GM12878 (cell line): Measurements from ENCODE around the gene CFAP107. TPM values are rescaled to one million over a fixed set of nuclear protein-coding genes. Genes with fewer than 3 reads are reported as not detected.

ENCODE experiments used
- ATAC-seq: fragments of 200-7000 bp; cut with Tn5 transposase; 3 replicates; pipeline ENCODE4 v1.9.1; 2020; ENCODE audit warnings: mild to moderate bottlenecking, moderate library complexity
- BruUV-seq: library from RNA; stranded (reverse); fragments of 400-500 nt; replicated peaks from 2 replicates; lab custom pipeline; 2021; lab: Mats Ljungman, UMichigan
- CTCF ChIA-PET: fragments of 300-600 bp; sonication (Branson Sonifier 250); formaldehyde crosslinking; extraction: SDS; loops from one replicate; lab custom pipeline; 2021; ENCODE audit warnings: inconsistent platforms; lab: Yijun Ruan, JAX
- POLR2A ChIA-PET: fragments of 350-600 bp; formaldehyde crosslinking; extraction: SDS; loops from one replicate; lab custom pipeline; 2021; ENCODE audit warnings: inconsistent platforms; lab: Charles Lee
- RAD21 ChIA-PET: fragments of 300-600 bp; sonication (Branson Sonifier 250); formaldehyde crosslinking; loops from one replicate; lab custom pipeline; 2023; ENCODE audit warnings: antibody characterized with exemption; ENCODE audit not compliant: unreplicated experiment; lab: Charles Lee
- SMC1A ChIA-PET: fragments of 300-600 bp; sonication (Branson Sonifier 250); formaldehyde crosslinking; loops from one replicate; lab custom pipeline; 2023; ENCODE audit not compliant: unreplicated experiment, uncharacterized antibody; lab: Charles Lee
- DNase-seq: peaks from one replicate; pipeline ENCODE4 v3.0.0-alpha.2; 2011; ENCODE audit warnings: low read depth, low spot score
- FAIRE-seq: peaks from 3 replicates; lab custom pipeline; 2011; peaks lifted over from hg19 to GRCh38; lab: Jason Lieb, UNC
- H2AFZ ChIP-seq: 2 replicates; pipeline ENCODE4 v1.6.0; 2011; ENCODE audit warnings: low read depth, low read length, control low read depth; ENCODE audit not compliant: control insufficient read depth
- H3K27ac ChIP-seq: 2 replicates; pipeline ENCODE4 v1.5.1; 2011; ENCODE audit warnings: control low read depth; ENCODE audit not compliant: control insufficient read depth, insufficient read depth
- H3K27me3 ChIP-seq, 2 experiments: replicated peaks in 1 of 2; 2 replicates each; pipeline versions ENCODE4 v1.6.0 to v1.6.1; 2011; ENCODE audit warnings: low read length in 1 of 2; ENCODE audit not compliant: control insufficient read depth in 2 of 2, insufficient read depth in 2 of 2
- H3K36me3 ChIP-seq, 2 experiments: 2 replicates each; pipeline ENCODE4 v1.5.1; 2011; ENCODE audit warnings: low read length in 1 of 2; ENCODE audit not compliant: control insufficient read depth in 2 of 2, insufficient read depth in 2 of 2
- H3K4me1 ChIP-seq: 2 replicates; pipeline ENCODE4 v1.6.1; 2011; ENCODE audit warnings: mild to moderate bottlenecking, low read length, moderate library complexity, mixed read lengths; ENCODE audit not compliant: control insufficient read depth, insufficient read depth
- H3K4me2 ChIP-seq: 2 replicates; pipeline ENCODE4 v1.6.0; 2011; ENCODE audit warnings: control low read depth; ENCODE audit not compliant: control insufficient read depth, insufficient read depth
- H3K4me3 ChIP-seq: fragments of 200-600 bp; sonication (generic); 2 replicates; pipeline ENCODE4 v1.5.1; 2016
- H3K79me2 ChIP-seq: 2 replicates; pipeline ENCODE4 v1.6.0; 2011; ENCODE audit warnings: low read length; ENCODE audit not compliant: control insufficient read depth, insufficient read depth
- H3K9ac ChIP-seq: 2 replicates; pipeline ENCODE4 v1.8.0; 2011; ENCODE audit warnings: low read length, control low read depth, mixed read lengths; ENCODE audit not compliant: control insufficient read depth, insufficient read depth
- H3K9me3 ChIP-seq: replicated peaks from 3 replicates; pipeline ENCODE4 v1.5.1; 2011; ENCODE audit warnings: mild to moderate bottlenecking, low read length; ENCODE audit not compliant: control insufficient read depth, insufficient read depth
- H4K20me1 ChIP-seq: 2 replicates; pipeline ENCODE4 v1.6.0; 2011; ENCODE audit not compliant: control insufficient read depth, insufficient read depth
- ATF7 ChIP-seq: fragments of 450-650 bp; IDR thresholded peaks from 2 replicates; pipeline ENCODE4 v1.6.1; 2016; ENCODE audit warnings: low read depth, mild to moderate bottlenecking
- CBFB ChIP-seq: IDR thresholded peaks from 2 replicates; pipeline ENCODE4 v1.6.1; 2016; ENCODE audit warnings: antibody characterized with exemption, low read depth
- CHD4 ChIP-seq: fragments of 200-600 bp; sonication (generic); IDR thresholded peaks from 2 replicates; pipeline ENCODE4 v1.6.1; 2016; ENCODE audit warnings: mild to moderate bottlenecking
- CREM ChIP-seq: IDR thresholded peaks from 2 replicates; pipeline ENCODE4 v1.6.1; 2014; ENCODE audit warnings: antibody characterized with exemption, low read depth
- MYB ChIP-seq: fragments of 150-350 bp; IDR thresholded peaks from 2 replicates; pipeline ENCODE4 v1.6.1; 2014; ENCODE audit warnings: mild to moderate bottlenecking, low read depth, low read length, borderline replicate concordance
- NRF1 ChIP-seq: conservative IDR thresholded peaks from 2 replicates; pipeline ENCODE4 v1.6.1; 2011; ENCODE audit warnings: mild to moderate bottlenecking, low read depth, low read length, improper control_type of control experiment
- SP1 ChIP-seq: IDR thresholded peaks from one replicate; pipeline ENCODE4 v1.6.1; 2011; ENCODE audit warnings: low read depth, low read length
- ZNF207 ChIP-seq: fragments of 450-650 bp; IDR thresholded peaks from 2 replicates; pipeline ENCODE4 v1.6.1; 2014; ENCODE audit warnings: antibody characterized with exemption, mild to moderate bottlenecking, borderline replicate concordance
- ZNF622 ChIP-seq: fragments of 450-650 bp; IDR thresholded peaks from 2 replicates; pipeline ENCODE4 v1.6.1; 2017; ENCODE audit warnings: mild to moderate bottlenecking, inconsistent platforms
- ZZZ3 ChIP-seq: IDR thresholded peaks from 2 replicates; pipeline ENCODE4 v1.6.1; 2011; ENCODE audit warnings: low read depth; ENCODE audit not compliant: control insufficient read depth, insufficient read length
- WGBS: methylation state at CpG from one replicate; pipeline ENCODE4 v1.1.6; 2016; ENCODE audit warnings: low lambda C conversion rate; ENCODE audit not compliant: insufficient replicate concordance, insufficient coverage; ENCODE audit errors: missing lambda C conversion rate; 5-methylcytosine and 5-hydroxymethylcytosine counted together
- in situ Hi-C: fragments of 300-500 bp; cut with MboI; formaldehyde crosslinking; loops from 9 replicates; pipeline ENCODE4 v1.14.3; 2018; ENCODE audit warnings: mixed read lengths
- intact Hi-C: fragments of 100-400 bp; cut with micrococcal nuclease; formaldehyde crosslinking; loops from one replicate; pipeline ENCODE4 v1.14.2; 2022; ENCODE audit not compliant: unreplicated experiment
- polyA plus RNA-seq, 11 experiments: library from polyadenylated mRNA; depleted of rRNA in 4 of 11; unstranded in 6 of 11; stranded (reverse) in 5 of 11; fragments of >200 nt; fragmentation: Nextera tagmentation in 4 of 11; fragmentation: Illumina TruSeq in 1 of 11; extraction: Ambion mirVana in 4 of 11; extraction: Trizol in 1 of 11; gene quantifications; 1 replicate in 1 of 11; 2 replicates in 10 of 11; pipeline versions ENCODE4 v1.2.1 to v1.2.3, GENCODE V29; 2011 to 2016; ENCODE audit warnings: inconsistent platforms in 2 of 11, missing spikeins in 2 of 11, low read depth in 1 of 11
- total RNA-seq, 4 experiments: library from RNA; depleted of rRNA in 3 of 4; stranded (reverse); fragments of >200 nt in 3 of 4; fragmentation: Illumina TruSeq in 1 of 4; extraction: Trizol in 1 of 4; gene quantifications; 2 replicates each; pipeline versions ENCODE4 v1.2.1 to v1.2.3, GENCODE V29; 2013 to 2021
- TF ChIP-seq, protein P1 (sequence below): fragments of 450-650 bp; formaldehyde crosslinking; IDR thresholded peaks from 2 replicates; pipeline ENCODE4 v1.4.0; 2022; ENCODE audit warnings: mild to moderate bottlenecking, moderate library complexity
- TF ChIP-seq, protein P2 (sequence below): fragments of 450-650 bp; IDR thresholded peaks from 2 replicates; pipeline ENCODE4 v1.6.1; 2017; ENCODE audit warnings: mild to moderate bottlenecking, moderate library complexity
- TF ChIP-seq, protein P3 (sequence below): IDR thresholded peaks from 2 replicates; pipeline ENCODE4 v1.6.1; 2012; ENCODE audit warnings: mild to moderate bottlenecking, low read depth, low read length
- TF ChIP-seq, protein P4 (sequence below): IDR thresholded peaks from 2 replicates; pipeline ENCODE4 v1.6.1; 2012; ENCODE audit warnings: low read length, inconsistent platforms

CFAP107 gene
- total and polyA plus RNA-seq, 10 of the 15 experiments (the other 5 are each of a cell fraction or from before 2014, with no cell fraction given) = not detected

DNA sequence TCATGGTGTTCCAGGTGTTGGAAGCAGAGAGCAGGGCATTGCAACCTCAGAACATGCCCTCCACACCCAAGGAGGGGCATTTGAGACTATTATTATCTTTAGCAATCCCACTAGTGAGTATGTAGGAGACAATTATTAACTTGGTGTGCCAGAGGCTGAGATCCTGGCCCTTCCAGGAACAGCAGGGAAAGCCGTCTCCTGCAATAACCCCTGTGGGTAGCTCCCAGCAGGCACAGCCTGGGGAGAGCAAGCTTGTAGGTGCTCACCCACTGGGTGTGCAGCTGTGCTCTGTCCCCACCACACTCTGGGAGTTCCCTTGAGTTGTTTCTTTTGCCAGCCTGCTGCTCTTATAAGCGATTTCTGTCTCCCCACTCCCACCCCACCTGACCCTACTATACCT, 10.3 kb downstream of the CFAP107 start:
- WGBS = 0% methylated on average over 2 of the region's 2 CpGs
- Histone ChIP-seq H3K4me2 (no peak overlapping the region), H3K79me2 (no peaks in the 10 kb centered on the region), H3K9ac (no peak overlapping the region), H3K4me3 (no peak overlapping the region), H3K36me3 (no peaks in the 10 kb centered on the region), H3K27ac (no peak overlapping the region), H2AFZ (no peak overlapping the region), H4K20me1 (no peaks in the 10 kb centered on the region), H3K4me1 (no peaks in the 10 kb centered on the region), H3K9me3 (no peaks in the 10 kb centered on the region), H3K27me3 (peaks cover 1 to 3% of the 10 kb centered on the region in 2 experiments; a peak in 3 of 4 replicates)
- DNase-seq (no peak), ATAC-seq (no peak), FAIRE-seq (no peak)
- no TSS peak for BruUV-seq
- in situ Hi-C loops (no loop called here), intact Hi-C loops (no loop called here)
- ChIA-PET SMC1A (no interaction called here), RAD21 (no interaction called here), POLR2A (no interaction called here), CTCF (no interaction called here)
- TF ChIP-seq, protein P1, sequence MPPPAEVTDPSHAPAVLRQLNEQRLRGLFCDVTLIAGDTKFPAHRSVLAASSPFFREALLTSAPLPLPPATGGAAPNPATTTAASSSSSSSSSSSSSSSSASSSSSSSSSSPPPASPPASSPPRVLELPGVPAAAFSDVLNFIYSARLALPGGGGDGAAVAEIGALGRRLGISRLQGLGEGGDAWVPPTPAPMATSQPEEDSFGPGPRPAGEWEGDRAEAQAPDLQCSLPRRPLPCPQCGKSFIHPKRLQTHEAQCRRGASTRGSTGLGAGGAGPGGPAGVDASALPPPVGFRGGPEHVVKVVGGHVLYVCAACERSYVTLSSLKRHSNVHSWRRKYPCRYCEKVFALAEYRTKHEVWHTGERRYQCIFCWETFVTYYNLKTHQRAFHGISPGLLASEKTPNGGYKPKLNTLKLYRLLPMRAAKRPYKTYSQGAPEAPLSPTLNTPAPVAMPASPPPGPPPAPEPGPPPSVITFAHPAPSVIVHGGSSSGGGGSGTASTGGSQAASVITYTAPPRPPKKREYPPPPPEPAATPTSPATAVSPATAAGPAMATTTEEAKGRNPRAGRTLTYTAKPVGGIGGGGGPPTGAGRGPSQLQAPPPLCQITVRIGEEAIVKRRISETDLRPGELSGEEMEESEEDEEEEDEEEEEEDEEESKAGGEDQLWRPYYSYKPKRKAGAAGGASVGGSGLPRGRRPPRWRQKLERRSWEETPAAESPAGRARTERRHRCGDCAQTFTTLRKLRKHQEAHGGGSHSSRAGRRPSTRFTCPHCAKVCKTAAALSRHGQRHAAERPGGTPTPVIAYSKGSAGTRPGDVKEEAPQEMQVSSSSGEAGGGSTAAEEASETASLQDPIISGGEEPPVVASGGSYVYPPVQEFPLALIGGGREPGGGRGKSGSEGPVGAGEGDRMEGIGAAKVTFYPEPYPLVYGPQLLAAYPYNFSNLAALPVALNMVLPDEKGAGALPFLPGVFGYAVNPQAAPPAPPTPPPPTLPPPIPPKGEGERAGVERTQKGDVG (CRISPR knock-in tag) = no peak
- TF ChIP-seq MYB (no peak), CBFB (no peak), ZNF622 (no peak), CREM (no peak), CHD4 (no peak), ZZZ3 (no peak), ATF7 (no peak), NRF1 (no peak), SP1 (no peak), ZNF207 (no peak)
- TF ChIP-seq, protein P2, sequence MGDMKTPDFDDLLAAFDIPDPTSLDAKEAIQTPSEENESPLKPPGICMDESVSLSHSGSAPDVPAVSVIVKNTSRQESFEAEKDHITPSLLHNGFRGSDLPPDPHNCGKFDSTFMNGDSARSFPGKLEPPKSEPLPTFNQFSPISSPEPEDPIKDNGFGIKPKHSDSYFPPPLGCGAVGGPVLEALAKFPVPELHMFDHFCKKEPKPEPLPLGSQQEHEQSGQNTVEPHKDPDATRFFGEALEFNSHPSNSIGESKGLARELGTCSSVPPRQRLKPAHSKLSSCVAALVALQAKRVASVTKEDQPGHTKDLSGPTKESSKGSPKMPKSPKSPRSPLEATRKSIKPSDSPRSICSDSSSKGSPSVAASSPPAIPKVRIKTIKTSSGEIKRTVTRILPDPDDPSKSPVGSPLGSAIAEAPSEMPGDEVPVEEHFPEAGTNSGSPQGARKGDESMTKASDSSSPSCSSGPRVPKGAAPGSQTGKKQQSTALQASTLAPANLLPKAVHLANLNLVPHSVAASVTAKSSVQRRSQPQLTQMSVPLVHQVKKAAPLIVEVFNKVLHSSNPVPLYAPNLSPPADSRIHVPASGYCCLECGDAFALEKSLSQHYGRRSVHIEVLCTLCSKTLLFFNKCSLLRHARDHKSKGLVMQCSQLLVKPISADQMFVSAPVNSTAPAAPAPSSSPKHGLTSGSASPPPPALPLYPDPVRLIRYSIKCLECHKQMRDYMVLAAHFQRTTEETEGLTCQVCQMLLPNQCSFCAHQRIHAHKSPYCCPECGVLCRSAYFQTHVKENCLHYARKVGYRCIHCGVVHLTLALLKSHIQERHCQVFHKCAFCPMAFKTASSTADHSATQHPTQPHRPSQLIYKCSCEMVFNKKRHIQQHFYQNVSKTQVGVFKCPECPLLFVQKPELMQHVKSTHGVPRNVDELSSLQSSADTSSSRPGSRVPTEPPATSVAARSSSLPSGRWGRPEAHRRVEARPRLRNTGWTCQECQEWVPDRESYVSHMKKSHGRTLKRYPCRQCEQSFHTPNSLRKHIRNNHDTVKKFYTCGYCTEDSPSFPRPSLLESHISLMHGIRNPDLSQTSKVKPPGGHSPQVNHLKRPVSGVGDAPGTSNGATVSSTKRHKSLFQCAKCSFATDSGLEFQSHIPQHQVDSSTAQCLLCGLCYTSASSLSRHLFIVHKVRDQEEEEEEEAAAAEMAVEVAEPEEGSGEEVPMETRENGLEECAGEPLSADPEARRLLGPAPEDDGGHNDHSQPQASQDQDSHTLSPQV = no peak
- TF ChIP-seq, protein P3, sequence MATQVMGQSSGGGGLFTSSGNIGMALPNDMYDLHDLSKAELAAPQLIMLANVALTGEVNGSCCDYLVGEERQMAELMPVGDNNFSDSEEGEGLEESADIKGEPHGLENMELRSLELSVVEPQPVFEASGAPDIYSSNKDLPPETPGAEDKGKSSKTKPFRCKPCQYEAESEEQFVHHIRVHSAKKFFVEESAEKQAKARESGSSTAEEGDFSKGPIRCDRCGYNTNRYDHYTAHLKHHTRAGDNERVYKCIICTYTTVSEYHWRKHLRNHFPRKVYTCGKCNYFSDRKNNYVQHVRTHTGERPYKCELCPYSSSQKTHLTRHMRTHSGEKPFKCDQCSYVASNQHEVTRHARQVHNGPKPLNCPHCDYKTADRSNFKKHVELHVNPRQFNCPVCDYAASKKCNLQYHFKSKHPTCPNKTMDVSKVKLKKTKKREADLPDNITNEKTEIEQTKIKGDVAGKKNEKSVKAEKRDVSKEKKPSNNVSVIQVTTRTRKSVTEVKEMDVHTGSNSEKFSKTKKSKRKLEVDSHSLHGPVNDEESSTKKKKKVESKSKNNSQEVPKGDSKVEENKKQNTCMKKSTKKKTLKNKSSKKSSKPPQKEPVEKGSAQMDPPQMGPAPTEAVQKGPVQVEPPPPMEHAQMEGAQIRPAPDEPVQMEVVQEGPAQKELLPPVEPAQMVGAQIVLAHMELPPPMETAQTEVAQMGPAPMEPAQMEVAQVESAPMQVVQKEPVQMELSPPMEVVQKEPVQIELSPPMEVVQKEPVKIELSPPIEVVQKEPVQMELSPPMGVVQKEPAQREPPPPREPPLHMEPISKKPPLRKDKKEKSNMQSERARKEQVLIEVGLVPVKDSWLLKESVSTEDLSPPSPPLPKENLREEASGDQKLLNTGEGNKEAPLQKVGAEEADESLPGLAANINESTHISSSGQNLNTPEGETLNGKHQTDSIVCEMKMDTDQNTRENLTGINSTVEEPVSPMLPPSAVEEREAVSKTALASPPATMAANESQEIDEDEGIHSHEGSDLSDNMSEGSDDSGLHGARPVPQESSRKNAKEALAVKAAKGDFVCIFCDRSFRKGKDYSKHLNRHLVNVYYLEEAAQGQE = no peak
- TF ChIP-seq, protein P4, sequence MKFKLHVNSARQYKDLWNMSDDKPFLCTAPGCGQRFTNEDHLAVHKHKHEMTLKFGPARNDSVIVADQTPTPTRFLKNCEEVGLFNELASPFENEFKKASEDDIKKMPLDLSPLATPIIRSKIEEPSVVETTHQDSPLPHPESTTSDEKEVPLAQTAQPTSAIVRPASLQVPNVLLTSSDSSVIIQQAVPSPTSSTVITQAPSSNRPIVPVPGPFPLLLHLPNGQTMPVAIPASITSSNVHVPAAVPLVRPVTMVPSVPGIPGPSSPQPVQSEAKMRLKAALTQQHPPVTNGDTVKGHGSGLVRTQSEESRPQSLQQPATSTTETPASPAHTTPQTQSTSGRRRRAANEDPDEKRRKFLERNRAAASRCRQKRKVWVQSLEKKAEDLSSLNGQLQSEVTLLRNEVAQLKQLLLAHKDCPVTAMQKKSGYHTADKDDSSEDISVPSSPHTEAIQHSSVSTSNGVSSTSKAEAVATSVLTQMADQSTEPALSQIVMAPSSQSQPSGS = no peak
